Psoas muscle (tissue), 8 donors: ENCODE measurements around the gene SPC25. TPM values are rescaled to one million over a fixed set of nuclear protein-coding genes. Genes with fewer than 3 reads are reported as not detected.
"Not testable (repeated sequence)": the region's sequence is repeated elsewhere in the genome, so short reads cannot be mapped to it uniquely, and the experiment has no call there.

Experiments
- ATAC-seq, 4 donors: fragments of 200-7000 bp; cut with Tn5 transposase; one replicate each; pipeline ENCODE4 v1.9.1; 2020; ENCODE audit warnings: moderate library complexity in 3 of 4, mild to moderate bottlenecking in 2 of 4
- DNase-seq, 2 donors: peaks; one replicate each; pipeline ENCODE4 v3.0.0-alpha.2; 2020
- H3K27ac ChIP-seq: fragments of 200-600 bp; one replicate; pipeline ENCODE4 v1.8.0; 2022
- H3K27me3 ChIP-seq, 3 donors: fragments of 200-600 bp in 1 of 3; one replicate each; pipeline versions ENCODE4 v1.6.1 to v1.8.0; 2013 to 2022; ENCODE audit warnings: low read length in 2 of 3, mild to moderate bottlenecking in 2 of 3, moderate library complexity in 1 of 3; ENCODE audit not compliant: insufficient read depth in 3 of 3
- H3K36me3 ChIP-seq, 2 donors: fragments of 200-600 bp in 1 of 2; one replicate each; pipeline versions ENCODE4 v1.6.1 to v1.8.0; 2013 to 2022; ENCODE audit warnings: low read depth in 1 of 2, mild to moderate bottlenecking in 1 of 2, moderate library complexity in 1 of 2; ENCODE audit not compliant: insufficient read depth in 1 of 2
- H3K4me1 ChIP-seq: fragments of 200-600 bp; one replicate; pipeline ENCODE4 v1.8.0; 2022
- H3K4me3 ChIP-seq: fragments of 200-600 bp; one replicate; pipeline ENCODE4 v1.8.0; 2022; ENCODE audit warnings: mild to moderate bottlenecking
- H3K9me3 ChIP-seq: fragments of 200-600 bp; one replicate; pipeline ENCODE4 v1.8.0; 2022
- WGBS, 3 donors: extraction: QIAGEN DNeasy Blood & Tissue Kit; methylation state at CpG; one replicate each; pipeline versions ENCODE4 v1.1.6 to v1.1.7; 2013; 5-methylcytosine and 5-hydroxymethylcytosine counted together
- intact Hi-C, 2 donors: fragments of 100-400 bp; cut with DNase I; formaldehyde crosslinking; loops; one replicate each; pipeline versions ENCODE4 v1.11.0 to v1.14.2; 2022
- polyA plus RNA-seq, 3 donors: library from polyadenylated mRNA; stranded (reverse); fragments of 200-250 nt; gene quantifications; one replicate each; pipeline ENCODE4 v1.2.3, GENCODE V29; 2013
- total RNA-seq, 4 donors: library from RNA; stranded (reverse); fragmentation: NEBNext Ultra II Directional in 2 of 4; extraction: Animal tissue kit (Norgen Biotek cat#: 25700) in 2 of 4; gene quantifications; one replicate each; pipeline versions ENCODE4 v1.2.1 to v1.2.4, GENCODE V29; 2021 to 2023
- TF ChIP-seq, protein P1 (sequence below): fragments of 200-600 bp; IDR thresholded peaks from one replicate; pipeline ENCODE4 v1.8.0; 2022; ENCODE audit warnings: antibody characterized with exemption
- donor health status: healthy with polysubstance abuse.
- donor health status: DM: no; HTN: no; CAD: no; lungs with moderate emphysema.
- donor health status: Bipolar disorder and iron deficiency.
- donor health status: healthy.
- donor health status: DM: yes; HTN: yes; CAD: no.
- donor health status: DM: no; HTN: no; CAD: no.
- donor health status: DM: no; HTN: no; CAD: no.
- donor health status: DM: yes; HTN: yes; CAD: no.

SPC25 gene
- total and polyA plus RNA-seq, 7 donors = 0.18 to 0.29 (median 0.20) TPM; not detected in 3

DNA sequence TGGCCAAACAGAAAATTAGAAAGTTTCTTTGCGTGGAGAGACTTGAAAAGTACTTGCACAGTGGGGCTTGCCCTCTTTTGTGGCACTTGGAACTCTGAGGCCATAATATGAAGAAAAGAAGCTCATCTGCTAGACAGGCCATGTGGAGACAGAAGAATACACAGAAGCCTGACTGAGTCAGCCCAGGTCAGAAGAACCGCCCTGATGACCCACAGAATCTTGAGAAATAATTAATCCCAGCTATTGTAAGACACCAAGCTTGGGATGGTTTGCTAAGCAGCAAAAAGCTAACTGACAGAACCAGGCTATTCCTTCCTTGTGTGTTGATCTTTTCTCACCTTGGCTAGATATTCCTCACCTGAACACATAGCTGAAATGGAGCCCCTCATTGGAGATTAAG lies 44.6 kb upstream of the SPC25 start:
- H3K27me3 ChIP-seq = no peaks in the 10 kb centered on the region
- TF ChIP-seq, protein P1, sequence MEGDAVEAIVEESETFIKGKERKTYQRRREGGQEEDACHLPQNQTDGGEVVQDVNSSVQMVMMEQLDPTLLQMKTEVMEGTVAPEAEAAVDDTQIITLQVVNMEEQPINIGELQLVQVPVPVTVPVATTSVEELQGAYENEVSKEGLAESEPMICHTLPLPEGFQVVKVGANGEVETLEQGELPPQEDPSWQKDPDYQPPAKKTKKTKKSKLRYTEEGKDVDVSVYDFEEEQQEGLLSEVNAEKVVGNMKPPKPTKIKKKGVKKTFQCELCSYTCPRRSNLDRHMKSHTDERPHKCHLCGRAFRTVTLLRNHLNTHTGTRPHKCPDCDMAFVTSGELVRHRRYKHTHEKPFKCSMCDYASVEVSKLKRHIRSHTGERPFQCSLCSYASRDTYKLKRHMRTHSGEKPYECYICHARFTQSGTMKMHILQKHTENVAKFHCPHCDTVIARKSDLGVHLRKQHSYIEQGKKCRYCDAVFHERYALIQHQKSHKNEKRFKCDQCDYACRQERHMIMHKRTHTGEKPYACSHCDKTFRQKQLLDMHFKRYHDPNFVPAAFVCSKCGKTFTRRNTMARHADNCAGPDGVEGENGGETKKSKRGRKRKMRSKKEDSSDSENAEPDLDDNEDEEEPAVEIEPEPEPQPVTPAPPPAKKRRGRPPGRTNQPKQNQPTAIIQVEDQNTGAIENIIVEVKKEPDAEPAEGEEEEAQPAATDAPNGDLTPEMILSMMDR = no peak
- H3K36me3 ChIP-seq = no peaks in the 10 kb centered on the region
- no peak overlapping the region for H3K4me3 ChIP-seq
- H3K4me1 ChIP-seq = no peaks in the 10 kb centered on the region
- WGBS, 3 donors = 88 to 91% (median 89%) methylated on average over 2 of the region's 2 CpGs
- no peaks in the 10 kb centered on the region for H3K9me3 ChIP-seq
- ATAC-seq = no peak
- DNase-seq = no peak
- no peak overlapping the region for H3K27ac ChIP-seq
- intact Hi-C loops = no loop called here

DNA sequence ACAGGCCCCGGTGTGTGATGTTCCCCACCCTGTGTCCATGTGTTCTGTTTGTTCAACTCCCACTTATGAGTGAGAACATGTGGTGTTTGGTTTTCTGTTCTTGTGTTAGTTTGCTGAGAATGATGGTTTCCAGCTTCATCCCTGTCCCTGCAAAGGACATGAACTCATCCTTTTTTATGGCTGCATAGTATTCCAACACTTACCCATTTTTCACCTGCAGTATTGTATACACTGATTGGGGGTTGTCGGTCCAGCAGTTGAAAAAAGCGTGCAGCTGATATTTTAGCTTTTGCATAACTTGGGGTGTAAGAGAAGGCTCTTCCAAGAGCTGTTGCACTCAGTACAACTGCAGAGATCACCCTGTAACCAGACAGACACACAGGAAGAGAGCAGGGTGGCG lies 41.9 kb upstream of the SPC25 start:
- H3K4me3 ChIP-seq, H3K4me1 ChIP-seq, H3K27me3 ChIP-seq, H3K36me3 ChIP-seq, H3K9me3 ChIP-seq, ATAC-seq, DNase-seq, H3K27ac ChIP-seq, intact Hi-C loops: not testable (repeated sequence)
- WGBS, 3 donors = 93 to 100% (median 94%) methylated on average over 4 of the region's 4 CpGs

DNA sequence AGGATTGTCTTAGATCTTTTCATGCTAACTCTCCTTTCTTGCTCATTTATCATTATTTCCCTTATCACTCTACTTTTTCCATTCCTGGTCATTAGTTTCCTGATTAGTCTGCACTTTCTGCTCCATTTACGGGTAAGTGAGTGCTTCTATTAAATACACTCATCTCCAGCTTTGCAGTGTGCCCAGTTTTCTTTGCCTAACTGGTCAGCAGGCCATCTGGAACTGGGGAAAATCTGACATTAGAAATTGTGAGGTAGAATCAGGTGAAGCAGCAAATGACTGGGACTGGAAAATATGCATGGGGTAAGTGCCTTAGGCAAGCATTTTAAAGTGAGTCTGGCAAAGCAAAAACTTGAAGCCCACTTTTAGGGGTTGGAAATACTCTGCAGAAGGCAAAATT lies 40.0 kb upstream of the SPC25 start:
- no peaks in the 10 kb centered on the region for H3K4me1 ChIP-seq
- no peak overlapping the region for H3K4me3 ChIP-seq
- H3K9me3 ChIP-seq = no peaks in the 10 kb centered on the region
- no peaks in the 10 kb centered on the region for H3K27me3 ChIP-seq
- intact Hi-C loops = no loop called here
- ATAC-seq (no peak), DNase-seq (no peak)
- H3K36me3 ChIP-seq = no peaks in the 10 kb centered on the region
- 64 to 85% (median 66%) methylated on average over 1 of the region's 1 CpG for WGBS, 3 donors
- no peak overlapping the region for H3K27ac ChIP-seq
- TF ChIP-seq, protein P1 = no peak

DNA sequence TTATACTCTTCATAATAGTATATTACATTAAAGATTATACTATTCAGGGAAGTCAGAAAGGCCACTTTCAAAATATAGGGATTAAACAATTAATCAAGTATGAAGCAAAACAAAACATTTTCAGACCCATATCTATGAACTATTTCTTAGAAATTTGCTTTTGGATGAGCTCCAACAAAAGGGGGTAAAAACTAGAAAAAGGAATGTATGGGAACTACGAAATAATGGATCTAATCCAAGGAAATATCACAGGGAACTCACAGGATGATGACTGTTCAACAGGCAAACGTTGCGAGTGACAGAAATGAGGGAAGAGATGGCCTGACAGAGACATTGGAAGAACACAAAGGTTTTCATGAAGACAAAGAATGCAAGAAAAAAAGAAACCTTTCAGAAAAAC lies 38.8 kb upstream of the SPC25 start:
- H3K9me3 ChIP-seq = no peaks in the 10 kb centered on the region
- 40 to 43% (median 42%) methylated on average over 3 of the region's 3 CpGs for WGBS, 3 donors
- TF ChIP-seq, protein P1 = no peak
- DNase-seq (no peak), ATAC-seq (no peak)
- intact Hi-C loops = no loop called here
- no peak overlapping the region for H3K27ac ChIP-seq
- no peaks in the 10 kb centered on the region for H3K4me1 ChIP-seq
- H3K4me3 ChIP-seq = no peak overlapping the region
- H3K36me3 ChIP-seq = no peaks in the 10 kb centered on the region
- no peaks in the 10 kb centered on the region for H3K27me3 ChIP-seq

DNA sequence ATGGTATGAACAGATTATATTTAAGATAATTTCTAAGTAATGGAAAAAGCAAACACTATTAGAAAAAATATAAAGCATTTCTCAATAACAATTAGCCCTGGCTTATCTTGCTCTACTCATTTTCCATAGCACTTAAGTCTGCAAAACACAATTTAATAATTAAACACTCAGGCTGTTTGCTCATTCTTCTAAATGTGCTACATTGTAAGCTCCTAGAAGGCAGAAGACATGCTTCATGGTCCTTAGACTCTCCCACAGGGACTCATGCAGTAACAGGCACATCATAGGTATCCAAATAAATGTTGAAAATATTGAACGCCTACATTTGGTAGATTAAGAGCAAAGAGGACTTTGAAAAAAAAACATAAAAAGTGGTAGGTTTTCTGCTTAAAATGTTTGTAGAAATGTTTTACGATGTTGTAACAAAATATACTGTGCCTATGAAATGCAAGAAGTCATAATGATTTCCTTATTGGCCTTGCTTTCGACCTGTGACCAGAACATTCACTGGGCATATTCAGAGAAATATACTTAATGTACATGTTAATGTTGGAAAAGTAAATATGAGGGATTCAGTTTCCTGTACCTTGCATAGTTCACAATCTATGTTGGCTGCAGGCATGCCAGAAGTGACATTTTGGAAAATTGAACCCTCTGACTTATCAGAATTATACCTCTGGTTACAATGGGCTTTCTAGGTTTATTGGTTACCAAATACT lies 38.0 kb upstream of the SPC25 start:
- no peaks in the 10 kb centered on the region for H3K36me3 ChIP-seq
- TF ChIP-seq, protein P1 = no peak
- no peak overlapping the region for H3K27ac ChIP-seq
- H3K4me1 ChIP-seq = no peaks in the 10 kb centered on the region
- H3K27me3 ChIP-seq = no peaks in the 10 kb centered on the region
- H3K4me3 ChIP-seq = no peak overlapping the region
- H3K9me3 ChIP-seq = no peaks in the 10 kb centered on the region
- DNase-seq = no peak
- 79 to 92% (median 87%) methylated on average over 3 of the region's 3 CpGs for WGBS, 3 donors
- intact Hi-C loops = no loop called here
- ATAC-seq = no peak
